Erythroblast (primary cell): ENCODE measurements around the gene TSPEAR.
"Not testable (repeated sequence)": the region's sequence is repeated elsewhere in the genome, so short reads cannot be mapped to it uniquely, and the experiment has no call there.

ENCODE experiments used
- GATA1 ChIP-seq: IDR thresholded peaks from 2 replicates; pipeline ENCODE4 v1.6.1; 2011; ENCODE audit warnings: low read depth, mild to moderate bottlenecking, control low read depth, low read length, moderate library complexity
- POLR2A ChIP-seq: IDR thresholded peaks from 2 replicates; pipeline ENCODE4 v1.6.1; 2011; ENCODE audit warnings: mild to moderate bottlenecking, low read length

DNA sequence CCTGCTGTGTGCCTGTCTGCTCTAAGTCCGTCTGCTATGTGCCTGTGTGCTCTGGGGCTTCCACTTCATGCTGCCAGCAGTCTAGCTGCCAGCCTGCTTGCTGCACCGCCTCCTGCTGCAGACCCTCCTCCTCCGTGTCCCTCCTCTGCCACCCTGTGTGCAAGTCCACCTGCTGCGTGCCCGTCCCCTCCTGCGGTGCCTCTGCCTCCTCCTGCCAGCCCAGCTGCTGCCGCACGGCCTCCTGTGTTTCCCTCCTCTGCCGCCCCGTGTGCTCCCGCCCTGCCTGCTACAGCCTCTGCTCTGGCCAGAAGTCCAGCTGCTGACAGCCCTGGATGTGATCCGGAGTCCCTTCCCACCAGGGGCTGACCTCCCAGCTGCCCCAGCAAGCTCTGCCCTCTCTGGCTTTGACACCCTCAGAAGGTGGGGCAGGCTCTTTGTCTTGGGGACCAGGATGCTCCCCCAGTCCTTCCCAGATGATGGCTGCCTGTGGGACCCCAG lies 73.5 kb downstream of the TSPEAR start:
- not testable (repeated sequence) for TF ChIP-seq POLR2A, GATA1
